ENCODE measurements around the gene NDUFS5.

- TF ChIP-seq, protein P1, sequence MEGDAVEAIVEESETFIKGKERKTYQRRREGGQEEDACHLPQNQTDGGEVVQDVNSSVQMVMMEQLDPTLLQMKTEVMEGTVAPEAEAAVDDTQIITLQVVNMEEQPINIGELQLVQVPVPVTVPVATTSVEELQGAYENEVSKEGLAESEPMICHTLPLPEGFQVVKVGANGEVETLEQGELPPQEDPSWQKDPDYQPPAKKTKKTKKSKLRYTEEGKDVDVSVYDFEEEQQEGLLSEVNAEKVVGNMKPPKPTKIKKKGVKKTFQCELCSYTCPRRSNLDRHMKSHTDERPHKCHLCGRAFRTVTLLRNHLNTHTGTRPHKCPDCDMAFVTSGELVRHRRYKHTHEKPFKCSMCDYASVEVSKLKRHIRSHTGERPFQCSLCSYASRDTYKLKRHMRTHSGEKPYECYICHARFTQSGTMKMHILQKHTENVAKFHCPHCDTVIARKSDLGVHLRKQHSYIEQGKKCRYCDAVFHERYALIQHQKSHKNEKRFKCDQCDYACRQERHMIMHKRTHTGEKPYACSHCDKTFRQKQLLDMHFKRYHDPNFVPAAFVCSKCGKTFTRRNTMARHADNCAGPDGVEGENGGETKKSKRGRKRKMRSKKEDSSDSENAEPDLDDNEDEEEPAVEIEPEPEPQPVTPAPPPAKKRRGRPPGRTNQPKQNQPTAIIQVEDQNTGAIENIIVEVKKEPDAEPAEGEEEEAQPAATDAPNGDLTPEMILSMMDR (optimal IDR thresholded peaks at IDR 0.05 in 1 of 3, IDR thresholded peaks at IDR 0.05 in 1 of 3, conservative IDR thresholded peaks at IDR 0.05 in 1 of 3; ENCODE audit: extremely low read depth in 1 of 3, insufficient read depth in 2 of 3, low read length in 3 of 3): no peak
- no peak for TF ChIP-seq EZH2 (IDR thresholded peaks at IDR 0.05; ENCODE audit: low read length)
Observed at GRCh38 chr1:38997034-38997900, 28.9 kb upstream of the NDUFS5 start.
